HG03135 (cell line): ENCODE results near the gene OR2H2.

Source experiments
- ATAC-seq: cut with Tn5 transposase; IDR thresholded peaks from one replicate; pipeline ENCODE4 v1.9.1; 2021; ENCODE audit warnings: mild to moderate bottlenecking, moderate library complexity; ENCODE audit not compliant: unreplicated experiment

Gene OR2H2

GRCh38 chr6:29584821-29585220 lies at the start of gene OR2H2:
Gene OR2H2, plus strand, starts transcription at chr6:29585121. Its CDS starts 2,824 bp downstream, at chr6:29587945.
- ATAC-seq, result no peak

GRCh38 chr6:29537714-29538403 lies 47.1 kb upstream of the OR2H2 start:
- ATAC-seq, result no peak

GRCh38 chr6:29547573-29547972 lies 37.3 kb upstream of the OR2H2 start:
- ATAC-seq, result no peak

- ATAC-seq, result no peak
These were observed 32.3 kb upstream of the OR2H2 start for GRCh38 chr6:29552512-29553051.

- ATAC-seq, result no peak
These were observed 31.5 kb upstream of the OR2H2 start for GRCh38 chr6:29553268-29554057.

GRCh38 chr6:29554764-29555163 lies 30.2 kb upstream of the OR2H2 start:
- no peak for ATAC-seq

- ATAC-seq, result no peak
These were observed 27.6 kb upstream of the OR2H2 start for GRCh38 chr6:29557320-29557719.

- ATAC-seq, result no peak
These were observed 26.4 kb upstream of the OR2H2 start for GRCh38 chr6:29558439-29559079.

GRCh38 chr6:29559524-29560287 lies 25.2 kb upstream of the OR2H2 start, which contains the start of gene UBD:
Gene UBD, minus strand, starts transcription at chr6:29559732. Its CDS starts 31 bp downstream, at chr6:29559701.
- no peak for ATAC-seq

GRCh38 chr6:29561091-29561490 lies 23.8 kb upstream of the OR2H2 start:
- no peak for ATAC-seq

- no peak for ATAC-seq
These were observed 23.2 kb upstream of the OR2H2 start for GRCh38 chr6:29561606-29562181.

GRCh38 chr6:29563435-29563965 lies 21.4 kb upstream of the OR2H2 start:
- ATAC-seq, result no peak

GRCh38 chr6:29564875-29565274 lies 20.0 kb upstream of the OR2H2 start:
- no peak for ATAC-seq

GRCh38 chr6:29566856-29567255 lies 18.1 kb upstream of the OR2H2 start:
- ATAC-seq, result no peak

GRCh38 chr6:29567541-29567940 lies 17.4 kb upstream of the OR2H2 start:
- no peak for ATAC-seq

- no peak for ATAC-seq
These were observed 16.9 kb upstream of the OR2H2 start for GRCh38 chr6:29567991-29568390.

- no peak for ATAC-seq
These were observed 8.9 kb upstream of the OR2H2 start for GRCh38 chr6:29576056-29576455.

GRCh38 chr6:29577544-29577943 lies 7.4 kb upstream of the OR2H2 start:
- ATAC-seq, result no peak

- no peak for ATAC-seq
These were observed 4.6 kb downstream of the OR2H2 start for GRCh38 chr6:29589423-29590048.
